KOPT-K1 (cell line): ENCODE measurements around the gene SCAMP4.
"Not testable (repeated sequence)": the region's sequence is repeated elsewhere in the genome, so short reads cannot be mapped to it uniquely, and the experiment has no call there.

Source experiments
- H3K27ac ChIP-seq: fragments of 200-600 bp; sonication (generic); 2 replicates; pipeline ENCODE4 v1.5.1; 2016; ENCODE audit warnings: antibody characterized with exemption, mild to moderate bottlenecking, low read depth, low read length; ENCODE audit not compliant: poor library complexity, severe bottlenecking
- H3K36me3 ChIP-seq: fragments of 200-600 bp; sonication (generic); 2 replicates; pipeline ENCODE4 v1.5.1; 2017; ENCODE audit warnings: antibody characterized with exemption, mild to moderate bottlenecking, low read length, moderate library complexity; ENCODE audit not compliant: insufficient read depth
- H3K9me3 ChIP-seq: fragments of 200-600 bp; sonication (generic); 2 replicates; pipeline ENCODE4 v1.5.1; 2017; ENCODE audit warnings: antibody characterized with exemption, low read length, mild to moderate bottlenecking; ENCODE audit not compliant: insufficient read depth, poor library complexity, severe bottlenecking

Gene SCAMP4

GRCh38 chr19:1875646-1876495, 29.3 kb upstream of the SCAMP4 start:
- Histone ChIP-seq H3K36me3 (peaks cover 32% of the 10 kb centered on the region), H3K27ac (peak overlapping the region; percentile 88), H3K9me3 (no peaks in the 10 kb centered on the region)

GRCh38 chr19:1876496-1877279, 28.5 kb upstream of the SCAMP4 start:
- H3K27ac ChIP-seq: peak overlapping the region; percentile 88
- H3K9me3 ChIP-seq: not testable (repeated sequence)
- H3K36me3 ChIP-seq: peaks cover 24% of the 10 kb centered on the region

- H3K36me3 ChIP-seq: peaks cover 18% of the 10 kb centered on the region
- not testable (repeated sequence) for H3K9me3 ChIP-seq, H3K27ac ChIP-seq
These were observed 27.9 kb upstream of the SCAMP4 start for GRCh38 chr19:1877280-1877660.

GRCh38 chr19:1878583-1878982, 26.6 kb upstream of the SCAMP4 start:
- H3K9me3 ChIP-seq, H3K36me3 ChIP-seq, H3K27ac ChIP-seq: not testable (repeated sequence)

- H3K9me3 ChIP-seq, H3K27ac ChIP-seq, H3K36me3 ChIP-seq: not testable (repeated sequence)
These were observed 25.2 kb upstream of the SCAMP4 start for GRCh38 chr19:1879982-1880381.

- no peak overlapping the region for H3K27ac ChIP-seq
- H3K9me3 ChIP-seq: no peaks in the 10 kb centered on the region
- no peaks in the 10 kb centered on the region; the same call in 1 of the 2 replicates for H3K36me3 ChIP-seq
These were observed 24.4 kb upstream of the SCAMP4 start for GRCh38 chr19:1880611-1881392.

- H3K27ac ChIP-seq: peak overlapping the region; percentile 48
- not testable (repeated sequence) for H3K9me3 ChIP-seq
These were observed 23.7 kb upstream of the SCAMP4 start for GRCh38 chr19:1881393-1882088.

GRCh38 chr19:1882089-1882785, 23.0 kb upstream of the SCAMP4 start:
- Histone ChIP-seq H3K9me3 (no peaks in the 10 kb centered on the region), H3K36me3 (no peaks in the 10 kb centered on the region; the same call in 1 of the 2 replicates), H3K27ac (peak overlapping the region; percentile 48)

More at GRCh38 chr19:1881393-1882088, 23.7 kb upstream of the SCAMP4 start:
- H3K36me3 ChIP-seq: not testable (repeated sequence)

GRCh38 chr19:1882786-1883692, 22.2 kb upstream of the SCAMP4 start:
- no peaks in the 10 kb centered on the region; the same call in 1 of the 2 replicates for H3K36me3 ChIP-seq
- peak overlapping the region; percentile 59 for H3K27ac ChIP-seq
- no peaks in the 10 kb centered on the region for H3K9me3 ChIP-seq

GRCh38 chr19:1883784-1884183, 21.4 kb upstream of the SCAMP4 start:
- Histone ChIP-seq H3K9me3 (no peaks in the 10 kb centered on the region), H3K36me3 (no peaks in the 10 kb centered on the region; the same call in 1 of the 2 replicates), H3K27ac (peak overlapping the region; percentile 59)

- Histone ChIP-seq H3K27ac (peak overlapping the region; percentile 59), H3K36me3 (no peaks in the 10 kb centered on the region; the same call in 1 of the 2 replicates), H3K9me3 (no peaks in the 10 kb centered on the region)
These were observed 20.9 kb upstream of the SCAMP4 start for GRCh38 chr19:1884291-1884718.

GRCh38 chr19:1884719-1885334, 20.4 kb upstream of the SCAMP4 start:
- no peaks in the 10 kb centered on the region for H3K9me3 ChIP-seq
- H3K27ac ChIP-seq: peak overlapping the region; percentile 59
- H3K36me3 ChIP-seq: no peaks in the 10 kb centered on the region; the same call in 1 of the 2 replicates
